HEK293T (cell line): Measurements from ENCODE around the gene TMEM26.

Experiments
- ARNT ChIP-seq: fragments of 450-650 bp; IDR thresholded peaks from 2 replicates; pipeline ENCODE4 v1.6.1; 2017; ENCODE audit warnings: mild to moderate bottlenecking
- BHLHE40 ChIP-seq: fragments of 450-650 bp; IDR thresholded peaks from 2 replicates; pipeline ENCODE4 v1.6.1; 2016; ENCODE audit warnings: mild to moderate bottlenecking, moderate library complexity, borderline replicate concordance
- ELF4 ChIP-seq: fragments of 450-650 bp; IDR thresholded peaks from 2 replicates; pipeline ENCODE4 v1.6.1; 2017; ENCODE audit warnings: antibody characterized with exemption
- FOXA1 ChIP-seq: fragments of 450-650 bp; IDR thresholded peaks from 2 replicates; pipeline ENCODE4 v1.6.1; 2016; ENCODE audit warnings: mild to moderate bottlenecking
- FOXK2 ChIP-seq: fragments of 450-650 bp; IDR thresholded peaks from 2 replicates; pipeline ENCODE4 v1.6.1; 2016; ENCODE audit warnings: mild to moderate bottlenecking
- FOXM1 ChIP-seq: fragments of 450-650 bp; IDR thresholded peaks from 2 replicates; pipeline ENCODE4 v1.6.1; 2017; ENCODE audit warnings: mild to moderate bottlenecking, borderline replicate concordance
- HDGF ChIP-seq: fragments of 450-650 bp; IDR thresholded peaks from 2 replicates; pipeline ENCODE4 v1.6.1; 2017; ENCODE audit warnings: antibody characterized with exemption, borderline replicate concordance
- L3MBTL2 ChIP-seq: fragments of 450-650 bp; conservative IDR thresholded peaks from 2 replicates; pipeline ENCODE4 v1.6.1; 2016; ENCODE audit warnings: mild to moderate bottlenecking
- SP1 ChIP-seq: fragments of 450-650 bp; IDR thresholded peaks from 2 replicates; pipeline ENCODE4 v1.6.1; 2017
- SUZ12 ChIP-seq: fragments of 450-650 bp; IDR thresholded peaks from 2 replicates; pipeline ENCODE4 v1.6.1; 2016; ENCODE audit warnings: mild to moderate bottlenecking
- ZNF384 ChIP-seq: fragments of 450-650 bp; IDR thresholded peaks from 2 replicates; pipeline ENCODE4 v1.6.1; 2016
- TF ChIP-seq, protein P1 (sequence below): fragments of 450-650 bp; IDR thresholded peaks from 2 replicates; pipeline ENCODE4 v1.6.1; 2016

DNA sequence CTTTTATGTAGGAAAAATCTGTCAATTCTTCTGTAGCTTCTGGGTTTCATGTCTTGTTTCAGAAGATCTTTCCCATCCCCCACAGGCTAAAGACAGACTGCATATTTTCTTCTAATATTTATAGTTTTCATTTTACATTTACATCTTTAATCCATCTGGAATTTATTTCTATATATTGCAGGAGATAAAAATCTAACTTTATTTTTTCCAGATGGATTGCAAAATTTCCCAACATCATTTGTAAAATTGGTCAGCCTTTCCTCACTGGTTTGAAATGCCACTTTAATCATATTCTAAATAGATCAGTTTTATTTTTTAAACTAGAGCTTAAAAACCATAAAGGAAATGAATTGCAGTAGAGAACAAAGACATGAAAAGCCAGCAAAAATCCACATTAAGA lies 46.9 kb downstream of the TMEM26 start:
- TF ChIP-seq ELF4 (no peak), SUZ12 (no peak), FOXK2 (no peak), FOXM1 (no peak), SP1 (no peak), HDGF (no peak), L3MBTL2 (no peak), ARNT (no peak), FOXA1 (no peak), BHLHE40 (no peak), ZNF384 (no peak)
- TF ChIP-seq, protein P1, sequence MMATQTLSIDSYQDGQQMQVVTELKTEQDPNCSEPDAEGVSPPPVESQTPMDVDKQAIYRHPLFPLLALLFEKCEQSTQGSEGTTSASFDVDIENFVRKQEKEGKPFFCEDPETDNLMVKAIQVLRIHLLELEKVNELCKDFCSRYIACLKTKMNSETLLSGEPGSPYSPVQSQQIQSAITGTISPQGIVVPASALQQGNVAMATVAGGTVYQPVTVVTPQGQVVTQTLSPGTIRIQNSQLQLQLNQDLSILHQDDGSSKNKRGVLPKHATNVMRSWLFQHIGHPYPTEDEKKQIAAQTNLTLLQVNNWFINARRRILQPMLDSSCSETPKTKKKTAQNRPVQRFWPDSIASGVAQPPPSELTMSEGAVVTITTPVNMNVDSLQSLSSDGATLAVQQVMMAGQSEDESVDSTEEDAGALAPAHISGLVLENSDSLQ, result no peak
